DMS153 (cell line): Measurements from ENCODE around the gene CATSPER1.

ENCODE experiments used
- DNase-seq: peaks from one replicate; lab custom pipeline; 2025; lab: John Stamatoyannopoulos, UW

The CATSPER1 gene

DNA sequence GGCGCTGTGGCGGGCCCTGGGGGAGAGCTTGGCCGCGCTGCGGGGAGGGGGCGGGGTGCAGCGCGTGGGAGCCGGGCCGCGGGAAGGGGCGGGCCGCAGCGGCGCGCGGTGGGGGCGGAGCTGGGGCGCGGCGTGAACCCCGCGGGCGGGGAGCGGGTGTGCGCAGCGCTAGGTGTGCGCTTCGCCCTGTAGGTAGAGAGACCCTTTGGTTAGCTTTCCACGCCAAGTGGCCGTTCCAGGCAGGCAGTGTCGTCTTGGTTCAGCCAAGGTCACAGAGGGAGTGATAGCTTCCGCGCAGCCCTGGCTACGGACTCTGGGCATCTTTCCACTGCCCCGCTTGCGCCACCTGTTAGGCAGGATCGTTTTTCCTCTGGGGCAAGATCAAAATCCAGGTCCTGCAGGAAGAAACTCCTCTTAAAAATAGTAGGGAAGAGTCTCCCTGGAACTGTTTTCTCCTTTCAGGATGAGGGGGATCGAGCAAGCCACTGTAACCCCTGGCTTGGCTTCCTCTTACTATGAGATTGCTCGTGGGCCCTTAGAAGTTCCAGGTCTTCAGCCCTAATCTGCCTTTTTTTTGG is 23.5 kb downstream of the CATSPER1 start:
- no peak for DNase-seq

DNA sequence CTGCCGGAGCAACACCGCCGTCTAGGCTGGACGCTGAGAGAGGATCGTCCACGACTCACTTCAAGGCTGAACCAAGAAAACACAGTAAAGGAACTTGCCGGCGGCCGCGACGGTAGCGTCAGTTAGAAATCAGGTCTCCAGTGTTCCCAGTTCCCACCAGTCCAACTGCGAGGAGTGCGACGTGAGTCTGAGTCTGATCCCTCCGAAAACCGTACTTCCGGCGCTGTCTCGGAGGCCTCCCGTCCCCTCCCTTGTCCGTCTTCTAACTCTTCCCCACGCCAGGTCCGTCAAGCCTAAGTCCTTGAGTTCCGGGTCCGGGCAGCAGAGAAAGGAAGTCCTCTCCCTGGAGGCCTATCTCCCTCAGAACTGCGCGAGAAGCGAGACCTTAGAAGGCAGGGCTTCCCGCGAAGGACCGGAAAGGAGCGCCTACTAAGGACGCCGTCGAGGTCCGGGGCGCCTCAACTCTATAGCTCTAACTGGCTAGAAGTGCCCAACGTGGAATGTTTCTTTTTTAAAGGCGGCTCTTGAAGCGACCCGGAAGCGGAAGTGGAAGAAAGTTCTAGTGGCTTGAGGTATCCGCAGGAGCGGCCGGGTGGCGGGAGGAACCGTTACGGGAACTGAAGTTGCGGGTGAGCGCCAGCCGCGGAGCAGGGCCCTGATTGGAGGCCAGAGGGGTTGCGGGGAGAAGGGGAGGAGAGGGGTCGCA is 24.2 kb downstream of the CATSPER1 start, which contains the start of the genes BANF1 and EIF1AD:
BANF1 (plus strand) TSS at position 562 of the 706 bp plus-strand sequence. CDS start 748 bp downstream, outside the sequence.
EIF1AD (minus strand) TSS at position 216 of the 706 bp plus-strand sequence. CDS start 1,768 bp downstream, outside the sequence.
- peak; percentile 93 for DNase-seq

DNA sequence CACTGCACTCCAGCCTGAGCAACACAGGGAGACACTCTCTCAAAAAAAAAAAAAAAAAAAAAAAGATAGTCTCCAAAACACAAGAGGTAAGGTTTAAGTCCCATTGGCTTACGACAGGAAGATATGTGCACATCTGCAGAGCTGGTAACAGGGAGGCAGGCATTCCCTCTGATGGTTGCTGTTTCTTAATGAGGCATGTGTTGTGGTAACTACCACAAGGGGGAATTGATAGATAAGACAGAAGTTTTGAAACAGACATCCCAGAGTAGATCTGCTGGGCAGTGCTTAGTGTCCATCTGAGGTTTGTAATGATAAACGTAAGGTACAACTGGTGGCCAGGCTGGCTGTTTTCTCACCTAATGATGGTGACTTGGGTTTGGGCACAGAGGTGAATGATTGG is 29.0 kb downstream of the CATSPER1 start:
- DNase-seq, result no peak

DNA sequence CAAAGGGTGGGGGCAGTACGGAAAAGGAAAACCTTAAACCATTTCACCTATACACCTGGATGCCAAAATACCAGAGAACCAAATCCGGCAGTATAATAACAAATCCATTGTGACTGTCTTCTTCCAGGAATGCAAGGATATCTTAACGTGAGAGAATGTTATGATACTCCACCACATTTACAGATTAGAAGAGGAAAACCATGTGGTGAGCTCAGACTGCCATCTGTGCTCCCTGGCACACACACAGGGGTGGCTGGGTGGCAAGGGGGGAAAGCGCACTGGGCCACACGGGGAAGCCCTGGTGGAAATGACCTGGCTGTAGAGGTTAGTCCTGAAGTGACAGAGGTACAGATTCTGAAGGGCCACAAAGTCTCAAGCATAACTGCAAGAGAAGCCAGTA is 34.2 kb downstream of the CATSPER1 start:
- no peak for DNase-seq

DNA sequence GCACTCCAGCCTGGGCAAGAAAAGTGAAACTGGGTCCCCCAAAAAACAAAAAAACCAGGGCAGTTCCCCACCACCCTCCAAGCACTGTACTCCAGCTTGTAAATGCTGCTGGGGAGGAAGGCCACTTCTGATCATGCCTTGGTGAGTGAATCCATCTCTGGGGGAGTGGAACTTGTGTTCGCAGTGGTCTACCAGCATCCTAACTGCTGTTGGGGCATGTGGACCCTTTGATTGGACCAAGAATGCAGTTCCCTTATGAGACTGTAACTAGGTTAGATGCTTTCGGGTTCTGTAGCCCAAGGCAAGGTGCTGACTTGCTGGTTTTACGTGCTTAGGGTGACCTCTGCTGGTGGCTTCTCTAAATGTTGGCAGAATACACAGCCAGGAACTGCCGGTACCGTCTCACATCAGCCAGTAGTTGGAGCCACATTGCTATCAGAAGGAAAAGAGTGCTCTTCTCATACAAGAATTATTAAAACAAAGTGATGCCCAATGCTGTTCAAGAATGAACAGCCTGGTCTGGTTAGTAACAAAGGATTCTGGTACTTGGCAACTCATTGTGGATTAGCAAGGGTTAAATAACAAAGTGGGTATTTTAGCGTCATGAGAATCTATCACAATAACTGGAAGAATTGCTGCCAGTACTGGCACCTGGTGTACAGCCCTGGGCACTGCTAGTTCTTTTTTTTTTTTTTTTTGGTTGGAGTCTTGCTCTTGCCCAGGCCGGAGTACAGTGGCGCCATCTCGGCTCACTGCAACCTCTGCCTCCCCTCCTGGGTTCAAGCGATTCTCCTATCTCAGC is 37.3 kb downstream of the CATSPER1 start:
- DNase-seq, result peak; percentile 89

DNA sequence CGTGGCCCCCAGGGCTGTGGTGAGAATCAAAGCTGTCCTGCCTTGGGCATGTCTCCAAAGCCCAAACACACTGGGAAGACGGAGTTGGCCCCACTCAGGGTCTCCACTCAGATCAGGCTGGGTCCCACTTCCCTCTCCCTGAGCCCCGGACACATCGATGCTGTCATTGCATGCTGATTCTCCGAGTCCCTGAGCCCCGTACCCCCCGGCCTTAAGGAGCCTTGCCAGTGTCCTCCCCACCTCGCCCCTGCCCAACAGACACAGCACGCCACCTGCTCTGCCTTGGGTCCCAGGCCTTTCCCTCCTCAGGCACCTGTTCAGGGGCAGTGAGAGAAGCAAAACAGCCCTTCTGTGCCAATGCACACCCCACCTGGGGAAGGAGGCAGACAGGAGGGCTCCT is 38.9 kb downstream of the CATSPER1 start:
- no peak for DNase-seq

DNA sequence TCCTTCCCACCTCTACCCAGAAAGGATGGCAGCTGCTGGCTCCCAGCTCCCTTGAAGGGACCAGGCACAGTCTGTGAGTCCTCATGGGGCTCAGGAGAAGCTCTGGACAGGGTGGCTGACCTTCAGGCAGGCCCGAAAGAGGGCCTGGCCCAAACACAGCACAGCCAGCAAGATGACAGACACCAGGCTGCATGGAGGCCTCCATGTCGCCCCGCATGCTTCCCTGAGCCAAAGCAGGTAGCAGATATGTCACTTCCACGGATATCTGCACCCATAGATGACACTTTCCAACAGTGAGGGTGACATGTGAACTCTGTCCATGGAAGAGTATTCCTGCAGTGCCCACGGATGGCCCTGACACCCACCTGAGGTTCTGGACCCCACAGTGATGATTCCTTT is 42.7 kb downstream of the CATSPER1 start:
- no peak for DNase-seq

DNA sequence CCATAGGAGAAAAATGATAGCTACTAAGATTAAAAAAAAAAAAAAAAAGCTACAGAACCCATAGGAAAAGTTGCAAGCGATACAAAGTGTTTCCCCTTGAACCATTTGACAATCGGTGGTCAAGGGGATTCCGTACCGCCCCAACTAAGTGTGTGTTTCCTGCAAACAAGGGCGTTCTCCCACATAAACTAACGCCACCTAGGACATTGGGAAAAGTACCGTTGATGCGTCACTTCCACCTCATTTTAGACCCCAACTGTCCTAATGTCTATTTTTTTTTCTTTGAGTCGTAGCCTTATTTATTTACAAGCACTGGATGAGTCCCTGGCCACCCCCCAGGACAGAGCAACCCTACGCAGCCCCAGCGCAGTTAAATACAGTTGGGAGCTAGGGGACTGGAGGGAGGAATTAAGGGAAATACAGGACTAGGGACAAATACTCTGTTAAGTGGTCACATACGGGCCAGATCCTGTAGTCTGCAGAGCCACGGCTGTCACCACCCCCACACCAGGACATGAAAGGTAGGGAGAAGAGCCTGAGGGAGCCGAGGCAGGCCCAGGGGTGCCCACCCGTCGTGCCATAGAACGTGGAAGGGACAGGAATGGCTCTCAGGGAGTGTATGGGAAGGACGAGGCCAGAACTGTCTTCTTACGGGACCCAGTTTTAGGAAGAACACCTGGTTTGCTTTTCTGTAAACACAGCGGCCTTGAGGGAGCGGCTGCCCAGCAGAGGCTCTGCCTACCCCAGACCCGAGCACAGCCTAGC is 43.3 kb downstream of the CATSPER1 start:
- no peak for DNase-seq

DNA sequence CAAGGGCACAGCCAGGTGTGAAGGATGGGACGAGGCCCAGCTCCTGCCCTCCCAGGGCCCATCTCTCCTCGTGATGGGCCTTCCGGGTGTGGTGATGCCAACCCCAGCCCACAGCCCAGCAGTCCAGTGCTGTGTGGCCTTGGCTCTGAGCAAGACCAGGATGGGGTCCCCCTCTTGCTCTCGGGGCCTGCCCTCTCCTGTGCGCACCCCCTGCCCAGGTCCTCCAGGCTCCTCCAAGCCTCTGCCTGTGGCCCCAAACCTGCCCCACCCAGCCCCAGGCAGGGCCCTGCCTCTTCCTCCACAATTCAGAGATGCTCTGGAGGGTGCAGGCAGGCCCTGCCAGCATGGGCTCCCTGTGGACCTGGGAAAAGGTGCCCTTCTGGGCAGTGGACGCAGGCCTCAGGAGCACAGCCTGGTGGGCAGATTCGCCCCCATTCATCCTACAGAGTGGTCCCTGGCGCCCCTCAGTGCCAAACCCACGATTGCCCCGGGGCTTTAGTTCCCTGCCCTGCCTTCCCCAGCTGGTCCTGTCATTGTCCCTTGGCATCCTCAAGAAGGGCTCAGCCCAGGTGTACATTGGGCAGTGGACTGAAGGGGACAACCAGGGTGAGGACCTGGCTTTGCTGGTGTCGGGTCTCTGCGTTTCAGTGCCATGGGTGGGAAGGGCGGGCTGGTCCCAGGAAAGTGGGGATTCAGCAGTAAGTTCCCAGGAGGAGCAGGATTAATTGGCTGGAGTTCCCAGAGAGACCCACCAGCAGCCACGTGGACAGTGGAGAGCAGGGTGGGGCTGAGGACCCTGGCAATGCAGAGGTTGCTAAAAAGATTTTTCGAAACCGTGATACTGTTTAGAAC is 44.1 kb downstream of the CATSPER1 start:
- no peak for DNase-seq

DNA sequence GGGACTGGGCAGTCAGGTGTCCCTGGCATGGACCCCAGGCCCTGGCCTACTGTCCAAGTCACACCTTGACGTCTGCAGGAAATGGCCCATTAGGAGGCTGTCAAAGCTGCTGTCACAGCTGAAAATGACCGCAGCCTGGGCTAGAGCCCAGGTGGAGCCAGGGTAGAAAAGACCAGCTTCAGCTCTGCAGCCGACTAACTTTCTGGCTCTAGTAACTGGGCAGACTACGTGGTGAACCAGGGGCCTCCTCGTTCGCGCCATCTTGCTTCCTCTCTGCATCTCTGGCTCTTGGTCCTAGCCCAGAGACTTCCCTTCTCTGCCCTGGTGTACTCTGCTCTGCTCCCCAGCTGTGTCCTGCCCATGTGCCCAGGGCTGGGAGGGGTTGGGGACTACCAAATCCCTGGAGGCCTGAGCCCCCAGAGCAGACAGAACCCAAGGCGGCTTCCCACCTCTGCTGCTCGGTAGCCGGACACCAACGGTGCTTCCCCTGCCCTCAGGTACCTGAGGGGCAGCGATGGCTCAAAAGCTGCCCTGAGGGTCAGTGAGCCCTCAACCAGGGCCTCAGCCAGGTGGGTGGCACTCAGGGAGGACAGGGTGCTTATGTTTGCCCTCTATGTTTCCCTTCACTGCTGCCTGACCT is 45.1 kb downstream of the CATSPER1 start:
- no peak for DNase-seq

DNA sequence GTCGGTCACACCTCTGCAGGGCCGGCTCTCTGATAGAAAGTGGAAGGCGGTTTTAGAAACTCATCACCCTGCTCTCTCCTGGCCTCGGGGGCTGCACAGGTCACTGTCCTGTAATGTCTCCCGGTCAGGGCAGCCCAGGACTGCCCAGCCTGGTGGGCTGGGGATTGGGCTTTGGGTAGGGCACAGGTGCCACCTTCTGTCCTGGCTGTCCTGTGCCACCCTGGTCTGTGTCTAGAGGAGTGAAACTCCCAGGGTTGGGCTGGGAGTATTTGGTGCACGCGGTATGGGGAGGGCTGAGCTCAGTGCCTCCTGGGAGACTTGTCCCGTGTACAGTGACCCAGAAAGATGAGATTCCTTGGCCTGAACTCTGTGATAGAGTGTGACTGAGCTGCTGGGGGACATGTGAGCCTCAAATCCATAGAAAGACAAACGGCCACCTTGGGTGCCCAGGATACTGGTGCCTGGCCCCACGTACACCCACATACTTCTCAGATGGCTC is 47.0 kb downstream of the CATSPER1 start:
- no peak for DNase-seq

DNA sequence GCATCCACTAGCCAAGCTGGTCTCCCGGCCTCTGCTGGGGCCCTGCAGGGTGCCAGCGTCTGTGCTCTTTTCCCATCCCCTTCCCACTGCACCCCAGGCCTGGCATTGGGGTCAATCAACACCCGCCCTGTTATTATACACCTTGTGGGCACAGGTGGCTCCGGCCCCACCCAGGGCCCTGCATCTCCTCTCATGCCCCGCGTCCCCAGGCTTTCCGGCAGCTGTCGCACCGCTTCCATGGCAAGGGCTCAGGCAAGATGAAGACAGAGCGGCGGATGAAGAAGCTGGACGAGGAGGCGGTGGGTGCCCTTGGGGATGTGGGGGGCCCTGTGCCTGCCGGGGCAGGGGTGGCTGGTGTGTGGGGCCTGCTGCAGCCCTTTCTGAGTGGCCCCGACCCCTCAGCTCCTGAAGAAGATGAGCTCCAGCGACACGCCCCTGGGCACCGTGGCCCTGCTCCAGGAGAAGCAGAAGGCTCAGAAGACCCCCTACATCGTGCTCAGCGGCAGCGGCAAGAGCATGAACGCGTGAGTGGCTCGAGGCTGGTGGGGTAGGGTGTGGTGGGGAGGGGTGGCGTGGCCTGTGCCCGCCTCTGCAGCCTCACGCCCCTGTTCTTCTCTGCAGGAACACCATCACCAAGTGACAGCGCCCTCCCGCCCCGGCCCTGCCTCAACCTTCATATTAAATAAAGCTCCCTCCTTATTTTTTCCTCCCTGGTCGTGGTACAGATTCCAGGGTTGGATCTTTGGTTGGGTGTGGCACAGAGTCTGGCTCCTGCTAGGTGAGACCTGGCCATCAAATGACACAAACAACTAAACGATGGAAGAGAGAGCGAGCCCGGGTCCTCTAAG is 47.7 kb downstream of the CATSPER1 start:
- no peak for DNase-seq

DNA sequence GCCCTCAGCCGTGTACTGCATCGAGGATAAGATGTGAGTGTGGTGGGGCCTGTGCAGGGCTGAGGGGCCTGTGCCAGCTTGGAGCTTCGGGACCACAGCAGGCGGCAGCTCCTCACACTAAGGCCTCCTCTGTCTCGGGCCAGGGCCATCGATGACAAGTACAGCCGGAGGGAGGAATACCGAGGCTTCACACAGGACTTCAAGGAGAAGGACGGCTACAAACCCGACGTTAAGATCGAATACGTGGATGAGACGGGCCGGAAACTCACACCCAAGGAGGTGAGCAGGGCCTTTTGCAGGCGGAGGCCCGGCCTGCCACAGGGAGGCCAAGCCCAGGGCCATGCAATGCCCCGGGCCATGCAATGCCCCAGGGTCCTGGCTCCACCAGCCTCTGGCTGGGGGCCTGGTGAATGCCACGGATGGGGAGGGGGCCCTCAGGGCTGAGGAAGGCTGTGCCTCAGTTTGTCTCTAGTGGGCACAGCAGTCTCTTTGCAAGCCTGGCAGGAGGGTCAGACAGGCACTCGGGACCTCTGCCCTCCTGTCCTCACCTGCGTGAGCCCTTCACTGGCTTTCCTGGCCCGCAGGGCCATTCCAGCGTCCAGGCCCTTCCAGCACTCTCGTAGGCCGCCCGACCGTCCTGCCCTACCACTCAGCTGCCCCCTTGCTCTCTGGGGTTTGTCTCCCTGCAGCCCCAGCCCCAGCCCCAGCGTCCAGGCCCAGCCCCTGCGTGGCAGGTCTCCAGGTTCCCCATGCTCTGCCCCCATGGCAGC is 48.5 kb downstream of the CATSPER1 start:
- DNase-seq, result no peak

DNA sequence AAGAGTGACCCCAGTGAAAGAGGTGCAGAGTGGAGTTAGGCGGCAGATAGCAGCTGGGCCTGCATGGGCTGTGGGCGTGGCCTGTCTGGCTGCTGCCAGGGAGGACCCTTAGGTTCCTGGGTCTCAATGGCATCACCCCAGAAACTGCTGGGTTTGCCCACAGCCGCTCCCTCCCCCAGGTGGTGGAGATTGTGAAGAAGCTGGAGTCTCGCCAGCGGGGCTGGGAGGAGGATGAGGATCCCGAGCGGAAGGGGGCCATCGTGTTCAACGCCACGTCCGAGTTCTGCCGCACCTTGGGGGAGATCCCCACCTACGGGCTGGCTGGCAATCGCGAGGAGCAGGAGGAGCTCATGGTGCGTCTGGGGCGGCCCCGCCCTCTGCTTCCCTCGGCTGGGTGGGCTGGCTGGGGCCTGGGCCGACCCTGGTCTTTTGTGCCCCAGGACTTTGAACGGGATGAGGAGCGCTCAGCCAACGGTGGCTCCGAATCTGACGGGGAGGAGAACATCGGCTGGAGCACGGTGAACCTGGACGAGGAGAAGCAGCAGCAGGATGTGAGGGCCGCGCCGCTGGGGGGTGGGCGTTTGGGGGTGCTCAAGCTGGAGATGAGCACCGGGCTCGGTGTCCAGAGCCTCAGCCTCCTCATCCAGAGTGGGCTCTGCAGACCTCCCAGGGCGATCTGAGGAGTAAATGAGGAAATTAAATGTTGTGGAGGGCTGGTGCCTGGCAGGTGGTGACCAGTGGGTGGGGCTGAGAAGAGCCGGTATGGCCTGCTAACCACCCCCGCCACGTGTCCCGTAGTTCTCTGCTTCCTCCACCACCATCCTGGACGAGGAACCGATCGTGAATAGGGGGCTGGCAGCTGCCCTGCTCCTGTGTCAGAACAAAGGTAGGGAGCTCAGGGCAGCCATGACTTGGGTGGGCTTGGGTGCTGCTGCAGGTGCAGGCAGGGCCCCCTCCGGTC is 49.8 kb downstream of the CATSPER1 start:
- no peak for DNase-seq

DNA sequence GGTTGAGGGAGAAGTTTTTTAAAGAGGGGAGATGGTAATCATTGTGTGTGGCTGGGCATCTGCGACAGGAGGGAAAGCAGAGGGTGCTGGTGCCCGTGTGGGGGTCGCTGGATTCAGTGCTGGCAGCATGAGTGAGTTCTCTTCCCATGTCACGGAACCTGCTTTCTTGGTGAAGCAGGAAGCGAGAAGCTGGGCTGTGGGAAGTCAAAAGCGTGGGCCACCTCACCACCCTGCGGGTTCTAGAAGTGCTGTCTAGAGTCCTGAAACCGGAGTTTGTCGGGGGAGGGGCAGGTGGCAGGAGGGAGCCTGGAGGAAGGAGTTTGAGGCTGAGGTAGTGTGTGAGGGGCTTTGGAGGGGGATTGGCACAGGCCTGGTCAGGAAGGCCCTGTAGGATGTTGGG is 50.5 kb downstream of the CATSPER1 start:
- DNase-seq, result no peak

DNA sequence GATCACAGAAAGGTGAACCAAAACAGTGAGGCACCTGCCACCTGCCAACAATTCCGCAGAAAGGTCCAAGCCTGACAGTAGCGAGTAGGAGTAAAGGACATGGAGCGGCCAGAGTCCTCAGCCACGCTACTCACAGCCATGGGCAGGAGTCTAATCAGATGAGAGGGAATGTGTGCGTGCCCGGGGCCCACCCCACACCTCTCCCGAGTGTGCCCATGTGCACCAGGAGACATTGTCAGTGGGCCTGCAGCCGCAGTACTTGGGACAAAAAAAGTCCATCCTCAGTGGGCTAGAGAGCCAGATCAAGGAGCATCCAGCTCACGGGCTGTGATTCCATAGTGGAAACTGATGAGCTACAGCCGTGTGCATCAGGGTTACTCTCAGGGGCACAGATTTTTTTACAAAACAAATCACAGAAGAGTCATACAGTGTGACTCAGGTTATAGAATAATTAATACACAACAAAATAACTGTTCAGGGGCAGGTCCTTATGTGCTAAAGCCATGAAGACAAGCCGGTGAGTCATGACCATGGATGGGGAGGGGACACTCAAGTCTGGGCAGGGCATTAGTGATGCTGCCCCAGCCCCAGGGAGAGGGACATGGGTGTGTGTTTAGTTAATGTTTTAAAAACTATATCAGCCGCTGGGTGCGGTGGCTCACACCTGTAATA is 52.7 kb downstream of the CATSPER1 start:
- no peak for DNase-seq

DNA sequence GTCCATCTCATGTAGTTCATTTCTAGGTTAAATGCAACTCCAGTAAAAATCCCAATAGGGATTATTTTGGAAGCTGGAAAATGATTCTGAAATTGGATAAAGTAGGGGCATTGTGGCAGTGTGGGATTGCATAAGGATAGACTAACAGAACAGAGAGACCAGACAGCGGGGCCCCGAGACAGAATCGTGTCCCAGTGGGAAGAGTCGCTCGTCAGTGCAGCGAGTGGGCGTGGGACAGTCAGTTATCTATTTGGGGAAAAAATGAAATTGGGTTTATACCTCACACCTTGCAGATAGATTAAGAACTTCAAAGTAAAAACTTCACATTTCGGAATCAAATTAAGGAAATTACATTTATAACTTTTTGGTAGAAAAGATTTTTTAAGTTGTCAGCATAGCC is 54.2 kb downstream of the CATSPER1 start:
- DNase-seq, result no peak
